ENCODE results near the gene CLSTN2.

CLSTN2 gene

DNA sequence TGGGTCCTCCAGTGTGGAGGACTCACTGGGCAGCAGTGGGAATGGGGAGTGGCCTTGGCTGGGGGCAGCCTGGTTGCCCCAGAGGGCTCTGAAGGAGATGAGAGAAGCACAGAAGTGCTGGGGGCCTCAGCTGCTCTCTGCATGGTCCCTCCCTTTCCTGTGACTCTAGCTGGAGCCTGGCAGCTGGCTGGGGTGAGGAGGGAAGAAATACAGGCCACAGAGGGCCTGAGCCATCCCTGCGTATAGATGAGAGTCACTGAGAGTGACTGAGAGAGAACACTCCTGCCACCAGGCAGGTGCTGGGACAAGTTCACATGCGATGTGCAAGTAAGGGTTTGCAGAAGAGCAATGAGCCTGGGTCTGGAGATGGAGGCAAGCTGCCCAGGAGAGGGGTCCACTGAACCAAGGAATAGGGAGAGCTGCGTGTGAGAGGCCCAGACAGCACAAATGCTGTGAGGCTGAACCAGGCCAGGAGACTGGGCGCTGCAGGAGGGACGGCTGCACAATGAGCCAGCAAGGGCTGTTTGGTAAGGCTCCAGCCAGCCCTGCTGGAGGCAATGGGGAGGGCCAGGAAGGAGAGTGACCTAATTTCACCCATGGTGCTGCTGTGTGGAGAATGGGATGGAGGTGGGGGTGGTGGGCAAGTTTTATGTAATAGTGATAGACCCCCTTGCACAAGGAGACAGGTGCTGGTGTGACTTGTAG is 87.2 kb downstream of the CLSTN2 start:
- TF ChIP-seq PAX5 (IDR thresholded peaks at IDR 0.05; ENCODE audit: insufficient read depth, low read length, severe bottlenecking) (no peak), POU2F2 (IDR thresholded peaks at IDR 0.05; ENCODE audit: low read depth, low read length) (no peak), SPI1 (IDR thresholded peaks at IDR 0.05; ENCODE audit: low read depth, low read length) (no peak), POLR2AphosphoS5 (IDR thresholded peaks at IDR 0.05; ENCODE audit: low read depth, low read length) (no peak), TAF1 (IDR thresholded peaks at IDR 0.05; ENCODE audit: low read depth, low read length) (no peak), POLR2A (IDR thresholded peaks at IDR 0.05; ENCODE audit: low read depth, low read length) (no peak)
- DNase-seq (ENCODE audit: insufficient read length, low spot score) (no peak), FAIRE-seq (no peak)

DNA sequence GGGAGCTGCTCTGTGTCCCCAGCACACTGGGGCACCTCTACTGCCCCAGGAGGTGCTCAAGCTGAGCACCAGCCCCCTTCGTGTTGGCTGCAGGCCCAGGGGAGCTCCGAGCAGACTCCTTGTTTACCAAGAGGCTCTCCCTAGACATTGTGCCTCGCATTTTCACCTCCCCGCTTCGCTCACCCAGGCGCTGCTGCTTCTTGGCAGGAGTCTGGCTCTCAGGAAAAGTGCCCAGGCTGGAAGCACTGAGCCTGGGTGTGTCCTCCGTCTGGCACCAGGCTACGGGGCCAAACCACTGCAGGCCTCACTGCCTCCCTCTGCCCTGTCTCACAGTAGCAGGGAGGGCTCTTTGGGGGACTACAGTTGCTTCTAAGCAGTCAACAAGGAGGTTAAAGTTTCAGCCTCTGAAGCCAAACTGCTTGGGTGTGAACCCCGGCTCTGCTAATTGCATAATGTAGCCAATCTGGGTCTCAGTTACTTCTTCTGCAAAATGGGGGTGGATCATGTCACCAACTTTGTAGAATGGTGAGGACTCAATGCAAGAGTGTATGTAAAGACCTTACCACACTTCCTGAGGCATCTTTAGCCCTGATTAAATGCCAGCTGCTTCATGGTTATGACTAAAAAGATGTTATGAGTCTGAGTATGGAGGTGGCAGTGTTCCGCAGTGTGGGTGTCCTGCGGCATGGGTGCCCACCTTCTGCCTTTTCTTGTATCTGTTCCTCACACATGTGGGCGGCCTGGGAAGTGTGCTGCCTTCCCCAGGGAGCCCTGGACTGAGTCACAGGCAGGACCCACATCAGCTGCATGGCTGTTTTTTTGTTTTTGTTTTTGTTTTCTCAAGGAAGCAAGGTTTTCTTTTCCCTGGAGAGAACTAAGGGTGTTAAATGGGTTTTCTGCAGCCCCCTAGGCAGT is 88.9 kb downstream of the CLSTN2 start:
- TF ChIP-seq SPI1 (IDR thresholded peaks at IDR 0.05; ENCODE audit: low read depth, low read length) (no peak), PAX5 (IDR thresholded peaks at IDR 0.05; ENCODE audit: insufficient read depth, low read length, severe bottlenecking) (no peak), TAF1 (IDR thresholded peaks at IDR 0.05; ENCODE audit: low read depth, low read length) (no peak), POLR2AphosphoS5 (IDR thresholded peaks at IDR 0.05; ENCODE audit: low read depth, low read length) (no peak), POU2F2 (IDR thresholded peaks at IDR 0.05; ENCODE audit: low read depth, low read length) (no peak), POLR2A (IDR thresholded peaks at IDR 0.05; ENCODE audit: low read depth, low read length) (no peak)
- DNase-seq (ENCODE audit: insufficient read length, low spot score) (no peak), FAIRE-seq (no peak)

DNA sequence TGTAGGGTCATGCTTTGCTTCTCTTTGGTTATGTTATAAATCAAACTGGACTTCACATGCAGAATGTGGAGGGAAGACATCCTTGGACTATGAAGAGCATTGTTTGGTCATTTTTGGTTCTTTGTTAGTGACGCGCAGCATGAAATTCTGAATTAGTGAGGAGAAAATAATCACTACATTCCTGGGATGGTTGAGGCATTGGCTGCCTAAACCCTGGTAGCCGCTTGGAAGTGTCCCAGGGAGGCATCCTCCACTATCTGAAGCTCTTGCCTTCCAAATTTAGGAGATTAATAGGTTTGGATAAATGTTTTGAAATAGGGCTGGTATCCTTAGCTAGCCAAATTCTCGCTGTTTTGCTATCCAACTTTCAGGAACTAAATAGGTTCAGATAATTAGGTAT is 96.2 kb downstream of the CLSTN2 start:
- TF ChIP-seq SPI1 (IDR thresholded peaks at IDR 0.05; ENCODE audit: low read depth, low read length) (no peak), POLR2A (IDR thresholded peaks at IDR 0.05; ENCODE audit: low read depth, low read length) (no peak), PAX5 (IDR thresholded peaks at IDR 0.05; ENCODE audit: insufficient read depth, low read length, severe bottlenecking) (no peak), TAF1 (IDR thresholded peaks at IDR 0.05; ENCODE audit: low read depth, low read length) (no peak), POU2F2 (IDR thresholded peaks at IDR 0.05; ENCODE audit: low read depth, low read length) (no peak)
- FAIRE-seq (no peak), DNase-seq (ENCODE audit: insufficient read length, low spot score) (no peak)

DNA sequence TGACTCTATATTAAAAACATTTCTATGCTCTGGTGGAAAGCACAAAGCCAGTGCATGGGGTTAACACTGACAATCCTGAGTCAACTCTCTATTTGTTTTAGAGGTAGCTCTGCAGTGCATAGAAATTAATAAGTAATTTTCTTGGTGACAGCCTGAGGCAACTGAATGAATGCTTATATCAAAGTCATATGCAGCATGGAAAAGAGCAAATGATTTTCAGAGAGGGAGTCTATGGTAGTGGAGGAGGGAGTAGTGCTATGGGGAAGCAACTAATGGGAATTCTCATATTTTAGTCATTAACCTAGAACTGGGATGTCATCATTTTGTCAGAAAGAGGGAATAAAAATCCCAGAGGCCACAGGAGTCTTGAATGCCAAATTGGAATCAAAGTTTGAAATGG is 99.1 kb downstream of the CLSTN2 start:
- no peak for FAIRE-seq
- no peak for TF ChIP-seq POLR2AphosphoS5 (IDR thresholded peaks at IDR 0.05; ENCODE audit: low read depth, low read length)
- no peak for TF ChIP-seq TAF1 (IDR thresholded peaks at IDR 0.05; ENCODE audit: low read depth, low read length)
- no peak for TF ChIP-seq POU2F2 (IDR thresholded peaks at IDR 0.05; ENCODE audit: low read depth, low read length)
- TF ChIP-seq PAX5 (IDR thresholded peaks at IDR 0.05; ENCODE audit: insufficient read depth, low read length, severe bottlenecking): no peak
- TF ChIP-seq SPI1 (IDR thresholded peaks at IDR 0.05; ENCODE audit: low read depth, low read length): no peak
- TF ChIP-seq POLR2A (IDR thresholded peaks at IDR 0.05; ENCODE audit: low read depth, low read length): no peak
- DNase-seq (ENCODE audit: insufficient read length, low spot score): no peak

DNA sequence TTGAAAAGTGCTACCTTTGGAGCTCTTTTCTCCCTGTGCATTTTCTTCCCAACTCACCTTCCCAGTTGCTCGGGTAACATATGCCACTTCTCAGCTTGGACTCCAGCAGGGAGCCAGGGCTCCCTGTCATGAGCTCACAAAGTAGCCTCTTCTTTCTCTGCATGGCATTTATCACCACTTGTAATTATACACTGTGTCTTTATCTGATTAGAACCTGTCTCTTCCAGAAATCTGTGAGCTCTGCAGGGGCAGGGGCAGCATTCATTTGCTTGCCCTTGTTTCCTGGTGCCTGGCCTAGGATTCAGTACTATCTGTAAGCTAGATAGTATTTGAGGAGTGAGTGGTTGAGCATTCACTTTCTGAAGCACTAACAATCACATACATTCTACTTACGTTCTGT is 100.9 kb downstream of the CLSTN2 start:
- no peak for TF ChIP-seq POLR2A (IDR thresholded peaks at IDR 0.05; ENCODE audit: low read depth, low read length)
- DNase-seq (ENCODE audit: insufficient read length, low spot score): no peak
- FAIRE-seq: no peak

DNA sequence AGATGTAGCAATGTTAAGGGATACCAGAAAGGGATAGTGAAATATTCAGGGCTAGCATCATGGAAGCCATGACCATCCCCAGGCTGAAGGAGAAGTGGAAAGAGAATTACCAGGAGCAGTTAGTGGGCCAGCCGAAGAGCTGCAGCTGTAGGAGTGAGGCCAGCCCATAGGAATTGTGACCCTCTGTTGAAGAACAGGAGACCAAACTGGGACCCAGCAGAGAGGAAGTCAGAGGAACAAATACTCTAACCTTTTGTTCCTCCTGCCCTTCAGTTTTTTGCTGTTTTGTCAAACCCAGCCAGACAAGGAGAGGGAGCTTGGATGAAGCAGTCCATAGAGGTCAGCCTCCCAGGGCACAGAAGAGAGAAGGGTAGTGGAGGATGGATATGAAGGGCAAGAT is 115.4 kb downstream of the CLSTN2 start:
- FAIRE-seq (no peak), DNase-seq (ENCODE audit: insufficient read length, low spot score) (no peak)
- no peak for TF ChIP-seq TAF1 (IDR thresholded peaks at IDR 0.05; ENCODE audit: low read depth, low read length)
- TF ChIP-seq PAX5 (IDR thresholded peaks at IDR 0.05; ENCODE audit: insufficient read depth, low read length, severe bottlenecking): no peak
- no peak for TF ChIP-seq SPI1 (IDR thresholded peaks at IDR 0.05; ENCODE audit: low read depth, low read length)
- no peak for TF ChIP-seq POU2F2 (IDR thresholded peaks at IDR 0.05; ENCODE audit: low read depth, low read length)
- no peak for TF ChIP-seq POLR2A (IDR thresholded peaks at IDR 0.05; ENCODE audit: low read depth, low read length)
- TF ChIP-seq POLR2AphosphoS5 (IDR thresholded peaks at IDR 0.05; ENCODE audit: low read depth, low read length): no peak

DNA sequence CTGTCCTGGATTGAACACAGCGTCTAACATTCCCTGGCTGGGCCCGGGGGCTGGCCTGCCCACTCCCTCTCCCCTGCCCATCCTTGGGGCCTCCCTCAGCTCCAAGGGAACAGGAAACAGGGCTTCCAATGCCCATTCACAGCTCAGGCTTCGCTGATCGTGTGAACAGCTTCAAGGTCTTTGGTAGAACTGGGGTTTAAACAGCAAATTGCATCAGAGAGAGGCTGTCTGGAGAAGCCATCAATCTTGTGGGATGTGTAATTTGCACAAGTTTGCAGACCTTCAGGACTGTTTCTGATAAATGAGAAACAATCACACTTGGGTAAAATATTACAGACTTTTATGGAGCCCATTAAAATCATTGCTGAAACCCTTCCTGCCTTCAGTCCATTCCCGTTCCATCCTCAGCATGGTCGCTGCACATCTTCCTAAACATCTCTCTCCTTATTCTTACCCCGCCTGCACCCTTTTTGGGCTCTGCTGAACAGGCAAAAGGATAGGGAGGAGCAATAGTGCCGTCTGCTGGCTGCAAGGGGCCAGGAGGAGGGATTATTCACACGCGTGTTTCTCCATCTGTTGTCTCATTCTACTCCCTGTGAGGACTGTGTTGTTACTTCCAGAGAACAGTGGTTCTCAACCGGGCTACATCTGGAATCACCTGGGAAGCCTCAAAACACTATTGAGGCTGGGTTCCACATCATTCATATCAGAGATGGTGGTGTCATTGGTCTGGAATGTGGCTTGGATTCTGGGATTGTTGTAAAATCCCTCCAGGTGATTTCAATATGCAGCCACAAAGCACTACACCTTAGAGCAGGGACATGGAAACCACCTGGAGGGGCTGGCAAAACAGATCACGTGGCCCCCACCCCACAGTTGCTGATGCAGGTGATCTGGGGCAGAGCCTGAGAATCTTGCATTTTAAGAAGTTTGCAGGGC is 116.3 kb downstream of the CLSTN2 start:
- FAIRE-seq: no peak
- DNase-seq (ENCODE audit: insufficient read length, low spot score): no peak
- TF ChIP-seq POLR2AphosphoS5 (IDR thresholded peaks at IDR 0.05; ENCODE audit: low read depth, low read length): no peak
- no peak for TF ChIP-seq PAX5 (IDR thresholded peaks at IDR 0.05; ENCODE audit: insufficient read depth, low read length, severe bottlenecking)
- TF ChIP-seq POU2F2 (IDR thresholded peaks at IDR 0.05; ENCODE audit: low read depth, low read length): no peak
- TF ChIP-seq TAF1 (IDR thresholded peaks at IDR 0.05; ENCODE audit: low read depth, low read length): no peak
- TF ChIP-seq POLR2A (IDR thresholded peaks at IDR 0.05; ENCODE audit: low read depth, low read length): no peak
- no peak for TF ChIP-seq SPI1 (IDR thresholded peaks at IDR 0.05; ENCODE audit: low read depth, low read length)

DNA sequence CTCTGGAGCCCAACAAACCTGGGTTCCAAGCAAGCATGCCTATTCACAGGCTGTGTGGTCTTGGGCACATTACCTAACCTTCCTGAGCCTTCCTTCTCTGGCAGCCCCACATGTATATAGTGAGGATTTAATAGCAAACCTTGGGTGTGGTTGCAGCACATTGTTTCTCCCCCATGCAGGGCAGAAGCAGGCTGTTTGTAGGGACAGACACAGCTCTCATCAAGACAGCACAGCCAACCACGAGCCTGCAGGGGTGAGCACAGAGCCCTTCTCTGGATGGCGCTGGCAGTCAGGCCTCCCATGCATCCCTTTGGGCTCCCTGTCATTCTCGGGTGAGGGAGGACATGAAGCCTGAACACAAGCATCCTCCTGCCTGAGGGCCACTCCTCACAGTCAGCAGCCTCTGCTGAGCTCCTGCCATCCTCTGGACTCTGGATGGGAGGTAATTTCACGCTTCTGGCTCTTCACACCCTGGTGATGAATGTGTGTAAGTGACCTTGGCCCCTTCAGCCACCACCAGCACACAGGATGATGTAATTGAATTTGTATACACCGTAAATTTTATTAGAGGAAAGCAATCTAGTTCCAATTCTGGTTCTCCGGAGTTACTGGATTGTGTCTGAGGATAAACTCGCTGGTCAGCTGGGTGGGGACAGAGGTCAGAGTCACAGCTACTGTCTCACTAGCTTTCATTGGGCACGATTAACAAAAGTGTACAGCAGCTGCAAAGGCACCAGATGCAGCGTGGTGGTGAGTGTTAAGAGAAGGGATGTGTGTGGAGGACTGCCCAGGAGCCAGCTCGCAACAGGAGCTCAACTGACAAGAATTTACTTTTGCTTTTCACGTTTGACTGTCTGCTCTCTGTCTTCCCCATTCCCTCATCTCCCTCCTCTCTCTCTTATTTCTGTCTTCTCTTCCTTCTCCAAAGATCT is 118.1 kb downstream of the CLSTN2 start:
- FAIRE-seq (no peak), DNase-seq (ENCODE audit: insufficient read length, low spot score) (no peak)
- TF ChIP-seq SPI1 (IDR thresholded peaks at IDR 0.05; ENCODE audit: low read depth, low read length) (no peak), TAF1 (IDR thresholded peaks at IDR 0.05; ENCODE audit: low read depth, low read length) (no peak), POLR2AphosphoS5 (IDR thresholded peaks at IDR 0.05; ENCODE audit: low read depth, low read length) (no peak), PAX5 (IDR thresholded peaks at IDR 0.05; ENCODE audit: insufficient read depth, low read length, severe bottlenecking) (no peak), POLR2A (IDR thresholded peaks at IDR 0.05; ENCODE audit: low read depth, low read length) (no peak), POU2F2 (IDR thresholded peaks at IDR 0.05; ENCODE audit: low read depth, low read length) (no peak)
